Measurements from ENCODE around the gene SLFNL1.
A peak's percentile ranks its signal among the peaks of the same experiment; 100 is the strongest.

Gene SLFNL1

DNA sequence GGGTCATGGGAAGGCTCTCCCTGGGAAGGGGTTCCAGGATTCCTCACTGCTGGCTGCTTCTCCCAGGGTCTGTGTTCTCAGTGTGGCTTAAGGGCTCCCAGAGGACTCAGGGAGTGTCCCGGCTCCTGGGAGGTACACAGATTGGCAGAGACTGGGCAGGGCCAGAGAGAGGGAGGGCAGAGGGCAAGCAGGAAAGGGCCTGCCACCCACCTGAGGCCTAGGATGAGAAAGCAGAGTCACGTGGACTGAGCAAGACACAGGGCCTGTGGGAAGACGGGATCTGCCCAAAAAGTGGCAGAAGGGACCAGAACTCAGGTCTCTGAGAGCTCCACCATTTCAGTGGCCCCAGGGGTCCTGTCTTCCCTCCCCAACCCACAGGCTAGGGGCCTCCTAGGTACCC is 871 bp downstream of the SLFNL1 start:
- no peak for DNase-seq (ENCODE audit: low read depth in 2 of 3, low spot score in 1 of 3)

GRCh38 chr1:41020109-41020576 is 1.4 kb downstream of the SLFNL1 start:
- no peak for DNase-seq (ENCODE audit: low read depth in 2 of 3, low spot score in 1 of 3)

- DNase-seq (ENCODE audit: low read depth in 2 of 3, low spot score in 1 of 3) = no peak
These were observed 2.2 kb downstream of the SLFNL1 start for GRCh38 chr1:41019353-41019745.

- no peak for DNase-seq (ENCODE audit: low read depth in 2 of 3, low spot score in 1 of 3)
These were observed 3.5 kb downstream of the SLFNL1 start for GRCh38 chr1:41018018-41018410.

GRCh38 chr1:41017141-41018017 is 4.1 kb downstream of the SLFNL1 start:
- DNase-seq (ENCODE audit: low read depth in 2 of 3, low spot score in 1 of 3) = no peak

- no peak for DNase-seq (ENCODE audit: low read depth in 2 of 3, low spot score in 1 of 3)
These were observed 5.5 kb downstream of the SLFNL1 start for GRCh38 chr1:41015897-41016470.

DNA sequence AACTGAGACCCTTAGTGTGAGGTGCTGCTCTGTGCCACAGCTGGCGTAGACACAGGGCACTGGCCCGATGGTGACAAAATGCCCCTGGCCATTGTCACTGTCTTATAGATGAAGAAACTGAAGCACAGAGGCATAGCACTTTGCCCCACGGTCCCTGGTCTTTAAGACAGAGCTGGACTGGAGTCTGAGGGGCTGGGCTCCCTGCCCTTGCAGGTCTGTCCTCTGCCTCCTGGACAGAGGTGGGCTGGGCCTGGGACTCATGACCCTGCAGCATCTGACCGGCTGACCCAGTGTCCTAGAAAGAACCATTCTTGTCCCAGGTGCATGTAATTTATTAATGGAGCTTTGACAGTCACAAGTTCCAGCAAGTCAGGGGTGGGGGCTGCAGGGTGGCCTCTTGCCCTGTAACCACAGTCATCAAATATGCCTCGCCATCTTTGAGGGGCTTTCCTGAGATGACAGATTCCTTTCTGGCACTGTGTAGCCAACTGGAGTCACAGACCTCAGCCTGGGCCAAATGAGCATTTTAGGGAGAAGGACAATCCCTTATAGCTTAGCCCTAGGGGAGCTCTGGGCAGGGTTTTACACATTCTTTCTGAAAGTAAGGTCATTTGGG is 6.1 kb downstream of the SLFNL1 start:
- no peak for DNase-seq (ENCODE audit: low read depth in 2 of 3, low spot score in 1 of 3)

DNA sequence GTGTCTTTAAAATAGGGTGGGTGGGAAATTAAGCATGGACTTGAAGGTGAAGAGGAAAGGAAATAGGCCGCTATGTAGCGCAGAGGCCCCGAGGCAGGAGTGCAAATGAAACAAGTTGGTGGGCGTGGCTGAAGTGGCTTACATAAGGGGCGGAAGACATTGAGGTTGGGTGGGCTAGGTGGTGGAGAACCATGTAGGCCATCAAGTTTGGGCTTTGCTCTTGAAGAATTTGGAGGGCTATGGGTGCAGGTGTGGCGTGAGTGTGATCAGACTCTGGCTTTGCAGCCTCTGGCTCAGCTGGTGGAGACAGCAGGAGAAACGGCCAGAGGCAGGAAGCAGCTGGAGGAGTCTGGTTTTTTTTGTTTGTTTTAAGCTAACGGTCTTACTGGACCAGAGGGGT is 6.7 kb downstream of the SLFNL1 start:
- no peak for DNase-seq (ENCODE audit: low read depth in 2 of 3, low spot score in 1 of 3)

DNA sequence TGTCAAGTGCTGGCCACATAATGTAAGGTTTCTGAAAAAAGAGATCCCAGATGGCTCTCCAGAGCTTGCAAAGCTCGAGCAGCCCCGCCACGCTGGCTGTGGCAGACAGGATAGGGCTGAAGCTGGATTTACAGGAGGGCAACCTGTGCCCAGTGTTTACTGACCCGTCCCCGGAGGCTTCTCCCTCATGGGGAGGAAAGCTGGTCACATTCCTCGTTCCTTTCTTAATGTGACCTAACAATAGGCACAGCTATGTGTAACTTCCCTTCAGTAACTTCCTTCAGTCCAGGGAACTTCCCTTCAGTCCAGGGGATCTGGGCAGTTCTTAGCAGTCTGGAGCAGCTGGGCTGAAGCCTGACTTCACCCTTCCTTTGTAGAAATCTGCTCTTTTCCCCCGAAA is 7.7 kb downstream of the SLFNL1 start:
- no peak for DNase-seq (ENCODE audit: low read depth in 2 of 3, low spot score in 1 of 3)

GRCh38 chr1:41013024-41013423 is 8.5 kb downstream of the SLFNL1 start:
- DNase-seq (ENCODE audit: low read depth in 2 of 3, low spot score in 1 of 3) = no peak

- DNase-seq (ENCODE audit: low read depth in 2 of 3, low spot score in 1 of 3) = no peak
These were observed 11.2 kb downstream of the SLFNL1 start for GRCh38 chr1:41010345-41010744.

- DNase-seq (ENCODE audit: low read depth in 2 of 3, low spot score in 1 of 3) = no peak
These were observed 12.1 kb downstream of the SLFNL1 start for GRCh38 chr1:41009466-41009865.

GRCh38 chr1:41006942-41007865 is 14.3 kb downstream of the SLFNL1 start:
- no peak for DNase-seq (ENCODE audit: low read depth in 2 of 3, low spot score in 1 of 3)

DNA sequence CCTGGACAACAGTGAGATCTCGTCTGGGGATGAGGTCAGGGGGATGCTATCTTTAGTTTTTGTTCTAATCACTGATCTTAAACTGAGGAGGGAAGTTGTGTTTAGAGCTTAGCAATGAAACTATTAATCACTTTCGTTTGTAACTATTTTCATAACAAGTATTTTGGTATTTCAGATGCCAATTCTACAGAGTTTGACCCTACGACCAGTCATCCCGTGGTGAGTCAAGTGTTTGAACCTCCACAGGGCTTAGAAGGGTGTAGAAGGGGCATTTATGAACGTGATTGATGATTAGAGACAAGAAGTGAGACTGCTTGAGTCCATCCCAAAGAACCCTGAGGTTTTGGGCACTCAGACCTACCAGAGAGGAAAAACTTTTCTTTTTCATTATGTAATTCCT is 15.6 kb downstream of the SLFNL1 start:
- DNase-seq (ENCODE audit: low read depth in 2 of 3, low spot score in 1 of 3) = no peak

DNA sequence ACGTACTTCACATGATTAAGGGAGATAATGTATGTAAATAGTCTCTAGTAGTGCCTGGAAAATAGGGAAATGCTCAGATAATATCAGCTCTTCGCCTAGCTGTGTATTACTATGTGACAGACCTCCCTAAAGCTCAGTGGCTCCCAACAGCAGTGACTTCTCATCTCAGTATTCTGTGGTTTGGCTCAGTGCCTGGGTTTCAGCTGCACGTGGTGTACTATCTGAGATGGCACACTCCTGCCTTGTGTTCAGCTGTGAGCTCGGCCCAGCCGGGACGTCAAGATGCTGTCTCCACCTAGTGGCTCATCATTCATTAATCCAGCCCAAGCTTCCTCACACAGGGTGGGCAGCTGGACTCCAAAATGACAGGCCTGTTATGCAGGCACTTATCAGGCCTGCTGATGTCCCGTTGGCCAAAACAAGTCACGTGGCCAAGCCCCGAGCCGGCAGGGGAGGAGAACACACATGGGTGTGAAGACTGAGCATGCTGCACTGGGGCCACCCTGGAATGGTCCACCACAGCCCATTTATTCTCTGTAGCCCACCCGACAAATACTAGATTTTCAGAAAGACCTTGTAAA is 17.8 kb downstream of the SLFNL1 start:
- DNase-seq (ENCODE audit: low read depth in 2 of 3, low spot score in 1 of 3) = peak; percentile 81 to 87 (median 82)

- DNase-seq (ENCODE audit: low read depth in 2 of 3, low spot score in 1 of 3) = no peak
These were observed 18.3 kb downstream of the SLFNL1 start for GRCh38 chr1:41003127-41003639.

DNA sequence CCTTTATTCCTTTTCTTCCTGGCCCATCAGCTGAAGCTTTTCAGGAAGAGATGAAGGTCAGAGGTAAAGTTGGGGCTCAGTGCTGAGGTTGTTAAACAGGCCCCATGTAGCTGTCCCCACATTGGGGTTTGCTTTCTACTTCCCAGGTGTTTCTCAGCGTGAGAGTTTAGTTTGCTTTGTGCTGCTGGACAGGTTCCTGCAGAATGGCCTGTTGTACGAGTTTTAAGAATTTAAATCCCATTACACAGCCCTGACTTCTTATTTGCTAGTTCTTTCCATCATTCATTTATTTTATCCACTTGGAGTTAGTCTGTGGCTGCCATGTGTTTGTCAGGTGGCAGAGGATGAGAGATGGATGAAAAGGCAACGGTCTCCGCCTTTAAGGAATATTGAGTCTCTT is 22.9 kb downstream of the SLFNL1 start:
- DNase-seq (ENCODE audit: low read depth in 2 of 3, low spot score in 1 of 3) = no peak

GRCh38 chr1:40997096-40997495 is 24.4 kb downstream of the SLFNL1 start:
- DNase-seq (ENCODE audit: low read depth in 2 of 3, low spot score in 1 of 3) = no peak

DNA sequence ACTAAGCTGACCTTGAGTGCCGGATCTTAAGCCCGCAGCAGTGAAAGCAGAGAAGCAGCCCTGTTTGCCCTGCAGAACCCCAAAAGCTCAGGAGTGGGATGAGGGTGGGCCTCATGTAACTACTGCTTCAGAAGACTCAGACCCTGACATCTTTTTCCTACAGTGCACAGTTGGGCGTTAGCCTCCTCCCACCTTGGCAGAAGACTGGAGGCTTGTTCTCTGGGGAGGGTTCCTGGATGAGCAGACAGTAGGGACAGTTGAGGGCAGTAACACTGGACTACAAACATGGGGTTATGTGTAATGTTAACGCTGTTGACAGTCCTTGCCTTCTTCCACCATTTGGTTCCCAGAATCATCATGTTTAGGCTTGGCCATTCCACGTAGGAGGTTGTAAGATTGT is 32.5 kb downstream of the SLFNL1 start:
- DNase-seq (ENCODE audit: low read depth in 2 of 3, low spot score in 1 of 3) = no peak

DNA sequence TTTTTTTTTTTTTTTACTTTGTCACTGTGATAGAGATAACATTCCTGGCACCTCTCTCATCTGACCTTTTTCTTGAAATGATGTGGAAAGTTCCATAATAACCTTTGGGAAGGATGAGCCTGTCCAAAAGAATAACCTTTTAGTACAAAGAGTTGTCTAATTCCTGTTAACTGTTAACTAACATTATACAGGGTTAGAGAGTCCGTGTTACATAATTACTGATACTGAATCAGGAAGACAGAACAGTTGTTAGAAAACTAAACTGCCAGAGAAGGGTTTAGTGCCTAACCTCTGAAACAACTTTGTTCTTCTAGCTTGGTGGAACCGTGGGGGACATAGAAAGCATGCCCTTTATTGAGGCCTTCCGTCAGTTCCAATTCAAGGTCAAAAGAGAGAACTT is 33.2 kb downstream of the SLFNL1 start:
- DNase-seq (ENCODE audit: low read depth in 2 of 3, low spot score in 1 of 3) = no peak

All from stimulated activated CD4-positive, alpha-beta T cell treated with anti-CD3 and anti-CD28 coated beads, Interleukin-12 subunit alpha, Interleukin-12 subunit beta, amount 100 ng/mL, for 48 hours (primary cell).